Measurements from ENCODE around the gene ERH.
"Not testable (repeated sequence)": the region's sequence is repeated elsewhere in the genome, so short reads cannot be mapped to it uniquely, and the experiment has no call there.

ERH gene

GRCh38 chr14:69398053-69398817, at the start of gene ERH, which contains the start of gene SLC39A9:
Gene ERH, minus strand, starts transcription at chr14:69398299. Its CDS starts 66 bp downstream, at chr14:69398233.
Gene SLC39A9, plus strand, starts transcription at chr14:69398692. Its CDS starts 678 bp downstream, at chr14:69399370.
- DNase-seq = peak; percentile 96

- DNase-seq = no peak
These were observed 45.3 kb upstream of the ERH start for GRCh38 chr14:69443296-69443805.

GRCh38 chr14:69441948-69442347, 43.8 kb upstream of the ERH start:
- DNase-seq = no peak

- DNase-seq = no peak
These were observed 41.6 kb upstream of the ERH start for GRCh38 chr14:69439521-69440270.

- no peak for DNase-seq
These were observed 34.3 kb upstream of the ERH start for GRCh38 chr14:69432364-69432763.

GRCh38 chr14:69430306-69430939, 32.3 kb upstream of the ERH start:
- no peak for DNase-seq

DNA sequence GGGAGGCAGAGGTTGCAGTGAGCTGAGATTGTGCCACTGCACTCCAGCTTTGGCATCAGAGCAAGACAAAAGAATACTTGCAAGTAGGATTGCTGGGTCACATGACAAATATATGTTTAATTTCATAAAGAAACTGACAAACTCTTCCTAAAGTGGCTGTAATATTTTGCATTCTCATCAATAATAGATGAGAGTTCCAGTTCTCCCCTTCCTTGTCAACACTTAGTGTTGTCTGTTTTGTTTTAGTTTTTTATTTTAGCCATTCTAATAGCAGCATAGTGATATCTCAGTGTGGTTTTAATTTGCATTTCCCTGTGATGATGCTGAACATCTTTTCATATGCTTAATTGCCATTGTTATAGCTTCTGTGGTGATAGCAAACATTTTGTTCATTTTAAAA, 31.5 kb upstream of the ERH start:
- no peak for DNase-seq

- no peak for DNase-seq
These were observed 30.3 kb upstream of the ERH start for GRCh38 chr14:69428289-69428998.

- no peak for DNase-seq
These were observed 29.5 kb upstream of the ERH start for GRCh38 chr14:69427596-69427995.

- no peak for DNase-seq
These were observed 26.2 kb upstream of the ERH start for GRCh38 chr14:69424149-69424923.

DNA sequence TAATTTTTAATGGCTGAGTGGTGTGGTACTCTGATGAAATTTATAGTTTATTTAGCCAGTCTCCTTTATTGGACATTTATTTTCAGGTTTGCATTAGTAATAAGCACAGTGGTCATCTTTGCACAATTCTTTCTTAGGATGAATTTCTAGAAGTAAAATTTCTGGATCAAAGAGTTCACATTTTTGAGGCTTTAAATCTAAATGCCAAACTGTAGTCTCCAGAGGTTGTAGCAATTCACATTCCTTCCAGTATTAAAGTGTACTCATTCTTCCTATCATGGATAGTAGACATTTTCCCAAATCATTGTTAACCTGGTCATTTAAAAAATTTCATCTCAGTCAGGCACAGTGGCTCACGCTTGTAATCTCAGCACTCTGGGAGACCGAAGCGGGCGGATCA, 25.2 kb upstream of the ERH start:
- no peak for DNase-seq

- not testable (repeated sequence) for DNase-seq
These were observed 18.0 kb upstream of the ERH start for GRCh38 chr14:69416087-69416486.

- no peak for DNase-seq
These were observed 15.4 kb upstream of the ERH start for GRCh38 chr14:69413483-69413882.

GRCh38 chr14:69408331-69408960, 10.3 kb upstream of the ERH start:
- DNase-seq = no peak

GRCh38 chr14:69405762-69406161, 7.7 kb upstream of the ERH start:
- DNase-seq = no peak

- no peak for DNase-seq
These were observed 6.8 kb upstream of the ERH start for GRCh38 chr14:69404883-69405282.

- no peak for DNase-seq
These were observed 6.4 kb upstream of the ERH start for GRCh38 chr14:69404478-69404877.

DNA sequence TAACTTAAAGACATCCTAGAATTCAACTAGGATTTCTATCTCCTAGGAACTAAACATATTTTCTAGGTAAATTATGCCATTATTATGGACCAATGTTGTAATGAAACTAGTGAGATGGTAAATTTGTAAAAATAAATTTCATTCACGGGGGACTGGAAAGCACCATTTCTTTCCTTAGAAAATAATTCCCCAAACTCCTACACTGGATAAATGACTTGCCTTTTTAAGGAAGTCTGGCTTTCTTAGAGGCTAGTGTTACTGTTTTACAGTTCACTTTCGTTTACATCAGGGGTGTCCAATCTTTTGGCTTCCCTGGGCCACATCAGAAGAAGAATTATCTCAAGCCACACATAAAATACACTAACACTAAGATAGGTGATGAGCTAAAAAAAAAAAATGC, 3.7 kb upstream of the ERH start:
- DNase-seq = no peak

DNA sequence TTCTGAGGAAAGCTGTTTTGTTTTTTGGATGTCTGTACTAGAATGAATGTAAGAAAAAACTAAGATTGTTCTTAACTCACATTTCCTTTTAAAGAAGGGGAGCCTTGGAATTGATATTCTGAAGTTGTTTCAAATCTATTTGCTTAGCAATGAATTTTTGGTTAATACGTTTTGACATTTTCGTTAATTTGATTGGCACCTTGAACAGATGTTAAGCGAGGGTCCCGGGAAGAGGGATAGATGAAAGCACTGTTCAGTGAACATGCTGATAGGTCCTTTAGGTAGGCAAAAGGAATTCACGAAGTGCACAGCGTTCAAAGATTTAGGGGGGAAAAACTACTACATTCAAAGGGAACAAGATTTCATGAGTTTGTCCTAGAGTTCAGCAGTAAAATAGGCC, 2.1 kb upstream of the ERH start:
- no peak for DNase-seq

DNA sequence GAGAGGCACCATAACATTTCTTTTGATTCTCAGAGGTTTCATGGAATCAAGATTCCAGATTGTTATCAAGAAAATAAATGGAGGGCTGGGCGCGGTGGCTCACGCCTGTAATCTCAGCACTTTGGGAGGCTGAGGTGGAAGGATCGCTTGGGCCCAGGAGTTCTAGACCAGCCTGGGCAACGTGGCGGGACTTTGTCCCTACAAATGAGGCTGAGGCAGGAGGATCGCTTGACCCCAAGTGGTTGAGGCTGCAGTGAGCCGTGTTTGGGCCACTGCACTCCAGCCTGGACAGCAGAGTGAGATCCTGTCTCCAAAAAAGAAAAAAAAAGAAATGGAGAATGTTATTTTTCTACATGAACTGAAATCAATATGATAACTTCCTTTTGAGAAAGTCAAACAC, 1.7 kb upstream of the ERH start:
- DNase-seq = no peak

DNA sequence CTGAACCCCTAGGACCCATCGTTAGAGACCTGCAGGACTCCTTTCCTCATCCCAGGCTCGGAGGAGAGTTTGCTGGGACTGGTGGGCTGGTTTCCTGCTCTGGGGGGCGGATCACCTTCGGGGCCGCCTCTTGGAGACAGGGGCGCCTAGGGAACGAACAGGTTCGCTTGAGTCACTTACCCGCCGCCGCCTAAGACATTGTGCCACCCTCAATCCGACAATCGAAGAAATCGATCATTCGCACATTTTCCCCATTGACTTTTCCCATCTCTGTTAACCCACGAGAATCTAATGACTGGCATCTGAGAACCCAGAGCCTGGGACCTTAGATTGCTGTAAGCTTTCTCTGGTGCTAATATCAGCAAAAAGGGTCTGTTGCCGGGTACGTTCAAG, 715 bp upstream of the ERH start:
- DNase-seq = no peak

- DNase-seq = no peak
These were observed 2.2 kb downstream of the ERH start for GRCh38 chr14:69395929-69396328.
